COLO668 (cell line): ENCODE data around the gene KMT2C.

Source experiments
- DNase-seq: peaks from one replicate; lab custom pipeline; 2025; ENCODE audit not compliant: unreplicated experiment; lab: John Stamatoyannopoulos, UW

KMT2C gene

GRCh38 chr7:152152267-152152666 is 283.5 kb downstream of the KMT2C start:
- DNase-seq: no peak

- DNase-seq: no peak
These were observed 286.4 kb downstream of the KMT2C start for GRCh38 chr7:152149363-152149762.

GRCh38 chr7:152148706-152149105 is 287.1 kb downstream of the KMT2C start:
- no peak for DNase-seq

- DNase-seq: peak; percentile 8
These were observed 289.8 kb downstream of the KMT2C start for GRCh38 chr7:152145853-152146466.

GRCh38 chr7:152144557-152145245 is 291.1 kb downstream of the KMT2C start:
- DNase-seq: no peak

GRCh38 chr7:152142976-152143595 is 292.7 kb downstream of the KMT2C start:
- no peak for DNase-seq

- no peak for DNase-seq
These were observed 295.2 kb downstream of the KMT2C start for GRCh38 chr7:152140560-152140959.

GRCh38 chr7:152140067-152140466 is 295.7 kb downstream of the KMT2C start:
- no peak for DNase-seq

GRCh38 chr7:152137476-152138025 is 298.3 kb downstream of the KMT2C start:
- DNase-seq: peak; percentile 30

- no peak for DNase-seq
These were observed 299.1 kb downstream of the KMT2C start for GRCh38 chr7:152136686-152137085.

GRCh38 chr7:152133804-152134203 is 302.0 kb downstream of the KMT2C start:
- DNase-seq: no peak

GRCh38 chr7:152132812-152133211 is 303.0 kb downstream of the KMT2C start:
- no peak for DNase-seq

- DNase-seq: no peak
These were observed 303.8 kb downstream of the KMT2C start for GRCh38 chr7:152131981-152132494.

- DNase-seq: no peak
These were observed 304.9 kb downstream of the KMT2C start for GRCh38 chr7:152130658-152131590.

- DNase-seq: no peak
These were observed 306.1 kb downstream of the KMT2C start for GRCh38 chr7:152129682-152130081.

- DNase-seq: no peak
These were observed 306.9 kb downstream of the KMT2C start for GRCh38 chr7:152128741-152129461.

- DNase-seq: no peak
These were observed 307.6 kb downstream of the KMT2C start for GRCh38 chr7:152128252-152128651.

GRCh38 chr7:152127229-152127628 is 308.6 kb downstream of the KMT2C start:
- no peak for DNase-seq

- DNase-seq: no peak
These were observed 309.1 kb downstream of the KMT2C start for GRCh38 chr7:152126741-152127140.

- DNase-seq: no peak
These were observed 313.3 kb downstream of the KMT2C start for GRCh38 chr7:152122540-152122939.
